Ectodermal cell (in vitro differentiated cells): ENCODE measurements around the gene ECHS1.

ENCODE experiments used
- H3K27ac ChIP-seq: 2 replicates; pipeline ENCODE4 v1.7.0; 2013; ENCODE audit warnings: mild to moderate bottlenecking, low read depth, low read length; ENCODE audit not compliant: insufficient read depth, poor library complexity, severe bottlenecking
- H3K27me3 ChIP-seq: 2 replicates; pipeline ENCODE4 v1.7.0; 2013; ENCODE audit warnings: mild to moderate bottlenecking, low read length; ENCODE audit not compliant: insufficient read depth, control insufficient read depth, poor library complexity, severe bottlenecking
- H3K36me3 ChIP-seq: one replicate; pipeline ENCODE4 v1.7.0; 2013; ENCODE audit warnings: low read length; ENCODE audit not compliant: control insufficient read depth, insufficient read depth
- H3K4me1 ChIP-seq: one replicate; pipeline ENCODE4 v1.7.0; 2013; ENCODE audit warnings: low read length; ENCODE audit not compliant: control insufficient read depth, insufficient read depth
- H3K4me3 ChIP-seq: 2 replicates; pipeline ENCODE4 v1.7.0; 2013; ENCODE audit warnings: low read depth, low read length, control low read depth; ENCODE audit not compliant: insufficient read depth
- H3K9me3 ChIP-seq: 2 replicates; pipeline ENCODE4 v1.7.0; 2013; ENCODE audit warnings: mild to moderate bottlenecking, low read length, moderate library complexity; ENCODE audit not compliant: control insufficient read depth
- WGBS, 2 experiments: methylation state at CpG; one replicate each; pipeline ENCODE4 v1.1.7; 2013; ENCODE audit warnings: missing lambda C conversion rate in 2 of 2; 5-methylcytosine and 5-hydroxymethylcytosine counted together

Gene ECHS1

GRCh38 chr10:133358162-133358924 lies 14.8 kb downstream of the ECHS1 start:
- Histone ChIP-seq H3K9me3 (no peaks in the 10 kb centered on the region), H3K27me3 (peaks cover 8% of the 10 kb centered on the region), H3K36me3 (peaks cover 9% of the 10 kb centered on the region), H3K4me1 (peaks cover 8% of the 10 kb centered on the region), H3K4me3 (no peak overlapping the region), H3K27ac (no peak overlapping the region)
- 82 to 83% methylated on average over 41 of the region's 41 CpGs for WGBS, 2 experiments

- no peaks in the 10 kb centered on the region for H3K9me3 ChIP-seq
- H3K27ac ChIP-seq = no peak within 1 kb of the TSS
- peaks cover 3% of the 10 kb centered on the region for H3K36me3 ChIP-seq
- 1% methylated on average over 79 to 81 of the region's 83 CpGs for WGBS, 2 experiments
- H3K4me3 ChIP-seq = peak within 1 kb of the TSS; percentile 69
- peaks cover 8% of the 10 kb centered on the region for H3K4me1 ChIP-seq
- H3K27me3 ChIP-seq = peaks cover 8% of the 10 kb centered on the region
Observed at GRCh38 chr10:133357285-133358161, 15.6 kb downstream of the ECHS1 start, which contains the start of gene FUOM. FUOM (minus strand) TSS chr10:133358019; CDS start chr10:133358007, 12 bp downstream.

- 39 to 40% methylated on average over 27 of the region's 27 CpGs for WGBS, 2 experiments
Observed at GRCh38 chr10:133356549-133357284, 16.4 kb downstream of the ECHS1 start.

GRCh38 chr10:133355991-133356390 lies 17.2 kb downstream of the ECHS1 start:
- H3K36me3 ChIP-seq = no peaks in the 10 kb centered on the region
- peaks cover 8% of the 10 kb centered on the region for H3K27me3 ChIP-seq
- H3K9me3 ChIP-seq = no peaks in the 10 kb centered on the region
- WGBS, 2 experiments = 93 to 94% methylated on average over 3 of the region's 3 CpGs
- H3K4me3 ChIP-seq = no peak overlapping the region
- H3K4me1 ChIP-seq = peaks cover 8% of the 10 kb centered on the region
- no peak overlapping the region for H3K27ac ChIP-seq

More at GRCh38 chr10:133356549-133357284, 16.4 kb downstream of the ECHS1 start:
- Histone ChIP-seq H3K36me3 (no peaks in the 10 kb centered on the region), H3K4me1 (peaks cover 8% of the 10 kb centered on the region), H3K4me3 (peak overlapping the region; percentile 69), H3K27ac (no peak overlapping the region), H3K27me3 (peaks cover 8% of the 10 kb centered on the region), H3K9me3 (no peaks in the 10 kb centered on the region)

DNA sequence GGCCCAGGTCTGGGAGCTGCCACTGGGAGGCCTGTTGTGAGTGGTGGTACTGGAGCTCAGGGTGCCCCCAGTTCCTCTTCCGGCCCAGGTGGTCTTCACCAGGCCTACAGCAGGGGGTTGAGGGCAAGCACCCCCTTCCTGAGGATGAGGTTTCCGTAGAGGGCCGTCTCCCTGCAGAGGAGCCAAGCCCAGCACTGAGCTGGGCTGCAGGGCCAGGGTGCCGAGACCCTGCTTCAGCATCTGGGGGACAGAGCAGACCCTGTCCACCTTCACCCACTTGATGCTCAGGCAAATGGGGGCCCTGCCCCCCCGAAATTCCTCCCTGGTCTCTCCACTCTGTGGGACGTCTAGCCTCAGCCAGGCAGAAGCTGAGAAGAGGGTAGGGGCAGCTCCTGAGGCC lies 17.9 kb downstream of the ECHS1 start:
- Histone ChIP-seq H3K36me3 (no peaks in the 10 kb centered on the region), H3K4me3 (no peak overlapping the region), H3K4me1 (peaks cover 12% of the 10 kb centered on the region), H3K27me3 (peaks cover 8% of the 10 kb centered on the region), H3K9me3 (no peaks in the 10 kb centered on the region), H3K27ac (no peak overlapping the region)
- 91 to 92% methylated on average over 6 of the region's 6 CpGs for WGBS, 2 experiments

DNA sequence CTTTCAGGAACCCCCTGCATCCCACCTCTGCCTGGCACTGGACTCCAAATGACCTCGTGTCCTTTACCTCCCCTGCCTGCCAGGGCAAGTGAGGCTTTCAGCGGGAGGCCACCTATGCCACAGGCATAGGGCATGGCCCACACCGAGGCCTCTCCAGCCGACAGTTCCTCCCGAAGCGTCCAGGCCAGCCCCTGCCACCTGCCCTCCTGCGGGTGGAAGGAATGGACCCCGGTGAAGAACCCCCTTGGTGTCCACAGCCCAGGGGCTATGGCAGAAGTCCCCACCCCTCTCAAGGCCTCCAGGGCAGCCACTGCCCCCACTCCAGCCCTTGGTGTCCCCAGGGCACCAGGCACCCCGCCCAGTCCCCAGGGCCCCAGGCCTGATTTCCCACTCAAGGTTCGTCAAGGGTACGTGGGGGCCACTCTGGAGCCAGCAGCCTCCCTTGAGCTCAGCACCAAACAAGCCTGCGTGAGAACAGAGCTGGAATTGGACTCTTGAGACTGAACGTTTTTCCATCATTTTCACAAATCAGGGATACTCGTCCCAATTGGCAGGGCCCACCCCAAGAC lies 18.4 kb downstream of the ECHS1 start:
- Histone ChIP-seq H3K4me3 (no peak overlapping the region), H3K9me3 (no peaks in the 10 kb centered on the region), H3K27me3 (peaks cover 8% of the 10 kb centered on the region), H3K27ac (no peak overlapping the region), H3K36me3 (no peaks in the 10 kb centered on the region), H3K4me1 (peaks cover 12% of the 10 kb centered on the region)
- 95 to 96% methylated on average over 14 of the region's 14 CpGs for WGBS, 2 experiments

GRCh38 chr10:133353988-133354605 lies 19.1 kb downstream of the ECHS1 start:
- no peaks in the 10 kb centered on the region for H3K36me3 ChIP-seq
- peaks cover 8% of the 10 kb centered on the region for H3K27me3 ChIP-seq
- no peak overlapping the region for H3K27ac ChIP-seq
- no peak overlapping the region for H3K4me3 ChIP-seq
- peaks cover 12% of the 10 kb centered on the region for H3K4me1 ChIP-seq
- WGBS, 2 experiments = 88 to 89% methylated on average over 15 to 16 of the region's 16 CpGs
- no peaks in the 10 kb centered on the region for H3K9me3 ChIP-seq

DNA sequence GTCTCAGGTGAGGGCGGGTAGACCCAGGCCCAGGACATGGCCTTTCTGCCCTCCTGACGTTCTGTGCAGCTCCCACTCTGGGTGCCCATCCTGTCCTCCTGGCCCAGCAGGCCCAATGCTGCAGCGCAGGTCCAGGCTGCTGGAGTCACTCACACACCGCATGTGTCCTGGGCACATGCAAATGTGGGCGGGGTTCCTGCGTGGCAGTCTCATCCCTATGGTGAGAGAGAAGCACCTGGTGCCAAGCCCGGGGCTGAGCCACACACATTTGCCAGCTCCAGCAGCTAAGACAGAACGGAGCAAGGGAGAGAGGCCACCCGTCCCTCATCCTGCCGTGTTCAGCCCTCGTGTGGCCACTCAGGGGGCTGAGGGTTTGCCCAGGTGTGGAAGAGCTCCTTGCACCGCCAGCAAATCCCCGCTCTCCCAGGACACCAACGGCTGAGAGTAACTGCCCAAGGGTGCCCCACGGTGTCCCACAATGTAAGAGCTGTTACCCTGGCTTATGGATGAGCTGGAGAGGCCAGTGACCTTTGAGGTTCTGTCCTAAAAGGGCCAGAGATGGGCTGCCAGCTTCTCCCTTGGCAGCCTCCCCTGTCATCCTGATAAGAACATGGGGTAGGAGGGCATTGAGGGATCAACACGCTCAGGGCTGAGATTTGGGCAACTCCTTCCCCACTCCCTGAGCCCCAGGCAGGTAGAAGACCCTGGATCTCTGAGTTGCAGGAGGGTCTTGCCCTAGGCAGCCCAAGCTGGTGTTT lies 19.8 kb downstream of the ECHS1 start:
- 82 to 83% methylated on average over 16 of the region's 16 CpGs for WGBS, 2 experiments
- Histone ChIP-seq H3K36me3 (no peaks in the 10 kb centered on the region), H3K9me3 (no peaks in the 10 kb centered on the region), H3K4me3 (no peak overlapping the region), H3K27me3 (peaks cover 8% of the 10 kb centered on the region), H3K4me1 (peaks cover 12% of the 10 kb centered on the region), H3K27ac (no peak overlapping the region)
